HEK293 (cell line): ENCODE results near the gene PTGER3.

Experiments
- CTCF ChIA-PET: fragments of 350-600 bp; formaldehyde crosslinking; extraction: SDS; loops from one replicate; lab custom pipeline; 2021; ENCODE audit warnings: antibody characterized with exemption; lab: Yijun Ruan, JAX
- POLR2A ChIA-PET: fragments of 300-600 bp; formaldehyde crosslinking; extraction: SDS; loops from one replicate; lab custom pipeline; 2020; ENCODE audit warnings: antibody characterized with exemption, inconsistent platforms; lab: Yijun Ruan, JAX
- H3K27ac ChIP-seq: fragments of 200-500 bp; sonication (Bioruptor generic); 2 replicates; pipeline ENCODE4 v1.5.1; 2014; ENCODE audit warnings: low read depth, low read length, control low read depth, inconsistent platforms; ENCODE audit errors: extremely low read depth
- H3K36me3 ChIP-seq, 2 experiments: fragments of 200-500 bp in 1 of 2; sonication (Bioruptor generic) in 1 of 2; 1 replicate in 1 of 2; 2 replicates in 1 of 2; pipeline ENCODE4 v1.5.1; 2014 to 2017; ENCODE audit warnings: inconsistent platforms in 2 of 2, low read length in 2 of 2; ENCODE audit not compliant: control insufficient read depth in 2 of 2, insufficient read depth in 1 of 2
- H3K4me1 ChIP-seq: fragments of 200-500 bp; sonication (Bioruptor generic); 2 replicates; pipeline ENCODE4 v1.5.1; 2014; ENCODE audit warnings: mild to moderate bottlenecking, low read length, inconsistent platforms; ENCODE audit not compliant: control insufficient read depth, insufficient read depth
- H3K4me3 ChIP-seq: 2 replicates; pipeline ENCODE4 v1.5.1; 2011; ENCODE audit warnings: low read depth, mild to moderate bottlenecking, control low read depth, low read length, moderate library complexity
- H3K9me3 ChIP-seq: fragments of 200-500 bp; sonication (Bioruptor generic); 2 replicates; pipeline ENCODE4 v1.5.1; 2014; ENCODE audit warnings: low read depth, low read length, inconsistent platforms; ENCODE audit not compliant: control insufficient read depth, insufficient read depth
- CTCF ChIP-seq: fragments of 450-650 bp; formaldehyde crosslinking; IDR thresholded peaks from 2 replicates; pipeline ENCODE4 v1.5.1; 2016; ENCODE audit warnings: missing biosample characterization, missing genetic modification characterization
- GFI1B ChIP-seq: fragments of 450-650 bp; formaldehyde crosslinking; IDR thresholded peaks from 2 replicates; pipeline ENCODE4 v1.5.1; 2016; ENCODE audit warnings: missing biosample characterization, missing genetic modification characterization
- HIC1 ChIP-seq: fragments of 450-650 bp; formaldehyde crosslinking; IDR thresholded peaks from 2 replicates; pipeline ENCODE4 v1.5.1; 2016; ENCODE audit warnings: missing biosample characterization, missing genetic modification characterization
- INSM2 ChIP-seq: fragments of 450-650 bp; formaldehyde crosslinking; IDR thresholded peaks from 2 replicates; pipeline ENCODE4 v1.5.1; 2016; ENCODE audit warnings: missing biosample characterization, missing genetic modification characterization
- MEIS1 ChIP-seq: sonication (generic); formaldehyde crosslinking; IDR thresholded peaks from 2 replicates; pipeline ENCODE4 v1.8.1; 2022; ENCODE audit warnings: missing genetic modification reagents, mild to moderate bottlenecking, borderline replicate concordance
- MZF1 ChIP-seq: fragments of 450-650 bp; formaldehyde crosslinking; IDR thresholded peaks from 2 replicates; pipeline ENCODE4 v1.5.1; 2017; ENCODE audit warnings: missing biosample characterization, missing genetic modification characterization, borderline replicate concordance
- REPIN1 ChIP-seq: fragments of 450-650 bp; formaldehyde crosslinking; IDR thresholded peaks from 2 replicates; pipeline ENCODE4 v1.5.1; 2017; ENCODE audit warnings: missing biosample characterization, missing genetic modification characterization, low read depth
- REST ChIP-seq: fragments of 450-650 bp; formaldehyde crosslinking; IDR thresholded peaks from 2 replicates; pipeline ENCODE4 v1.5.1; 2016; ENCODE audit warnings: missing biosample characterization, missing genetic modification characterization
- SCRT2 ChIP-seq: fragments of 450-650 bp; formaldehyde crosslinking; IDR thresholded peaks from 2 replicates; pipeline ENCODE4 v1.5.1; 2016; ENCODE audit warnings: missing biosample characterization, missing genetic modification characterization
- ZNF175 ChIP-seq: fragments of 450-650 bp; formaldehyde crosslinking; IDR thresholded peaks from 2 replicates; pipeline ENCODE4 v1.5.1; 2016; ENCODE audit warnings: missing biosample characterization, missing genetic modification characterization
- ZNF311 ChIP-seq: fragments of 450-650 bp; formaldehyde crosslinking; IDR thresholded peaks from 2 replicates; pipeline ENCODE4 v1.5.1; 2017; ENCODE audit warnings: missing biosample characterization, missing genetic modification characterization, borderline replicate concordance
- ZNF433 ChIP-seq: fragments of 450-650 bp; formaldehyde crosslinking; IDR thresholded peaks from 2 replicates; pipeline ENCODE4 v1.5.1; 2016; ENCODE audit warnings: missing biosample characterization, missing genetic modification characterization, low read depth
- ZNF558 ChIP-seq: fragments of 450-650 bp; formaldehyde crosslinking; IDR thresholded peaks from 2 replicates; pipeline ENCODE4 v1.5.1; 2016; ENCODE audit warnings: missing biosample characterization, missing genetic modification characterization
- ZNF626 ChIP-seq: fragments of 450-650 bp; sonication (Bioruptor Pico); formaldehyde crosslinking; IDR thresholded peaks from 2 replicates; pipeline ENCODE4 v1.5.1; 2018; ENCODE audit warnings: missing biosample characterization, missing genetic modification characterization, inconsistent platforms
- ZNF639 ChIP-seq: fragments of 450-650 bp; formaldehyde crosslinking; IDR thresholded peaks from 2 replicates; pipeline ENCODE4 v1.5.1; 2016; ENCODE audit warnings: missing biosample characterization, missing genetic modification characterization
- ZNF670 ChIP-seq: fragments of 450-650 bp; formaldehyde crosslinking; IDR thresholded peaks from 2 replicates; pipeline ENCODE4 v1.5.1; 2016; ENCODE audit warnings: missing biosample characterization, missing genetic modification characterization, low read depth
- ZNF843 ChIP-seq: fragments of 450-650 bp; formaldehyde crosslinking; IDR thresholded peaks from 2 replicates; pipeline ENCODE4 v1.5.1; 2016; ENCODE audit warnings: missing biosample characterization, missing genetic modification characterization

The PTGER3 gene

GRCh38 chr1:70934194-70934961 is 113.2 kb downstream of the PTGER3 start:
- ChIA-PET POLR2A (no interaction called here), CTCF (no interaction called here)
- TF ChIP-seq ZNF639 (tag by site-specific recombination) (no peak), CTCF (tag by site-specific recombination) (no peak), ZNF626 (tag by site-specific recombination) (no peak), ZNF670 (tag by site-specific recombination) (no peak), REPIN1 (tag by site-specific recombination) (no peak), ZNF175 (tag by site-specific recombination) (no peak), ZNF558 (no peak), INSM2 (tag by site-specific recombination) (no peak), MZF1 (no peak), GFI1B (tag by site-specific recombination) (no peak), ZNF433 (no peak), MEIS1 (CRISPR knock-in tag) (no peak), HIC1 (tag by site-specific recombination) (no peak), ZNF843 (tag by site-specific recombination) (no peak)
- Histone ChIP-seq H3K27ac (no peak overlapping the region), H3K36me3 (no peaks in the 10 kb centered on the region), H3K9me3 (no peaks in the 10 kb centered on the region), H3K4me1 (no peaks in the 10 kb centered on the region), H3K4me3 (no peak overlapping the region)

GRCh38 chr1:70930062-70930461 is 117.6 kb downstream of the PTGER3 start:
- ChIA-PET CTCF (no interaction called here), POLR2A (no interaction called here)
- Histone ChIP-seq H3K4me1 (no peaks in the 10 kb centered on the region), H3K36me3 (no peaks in the 10 kb centered on the region), H3K4me3 (no peak overlapping the region), H3K9me3 (no peaks in the 10 kb centered on the region), H3K27ac (no peak overlapping the region)
- TF ChIP-seq ZNF311 (no peak), REST (no peak), SCRT2 (tag by site-specific recombination) (no peak)
